ENCODE results near the gene SYNPO2.

DNA sequence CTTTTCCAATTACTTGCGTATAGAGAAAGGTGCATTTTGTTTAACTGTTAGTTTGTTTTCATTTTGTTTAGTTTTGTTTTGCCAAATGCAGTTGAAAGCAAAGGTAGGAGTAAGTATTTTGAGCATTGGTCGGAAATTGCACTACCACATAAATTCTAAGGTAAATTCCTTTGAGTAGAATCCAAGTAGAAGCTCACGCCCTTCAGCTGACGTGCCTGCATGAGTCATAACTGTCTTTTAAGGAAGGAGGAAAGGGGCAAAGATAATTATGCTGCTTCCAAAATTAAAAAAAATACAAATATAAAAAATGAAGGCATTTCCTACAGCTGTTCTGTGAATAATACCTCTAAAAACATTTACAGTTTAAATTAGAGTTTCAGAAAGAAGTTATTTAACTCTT lies 136.8 kb downstream of the SYNPO2 start:
- TF ChIP-seq, protein P1, sequence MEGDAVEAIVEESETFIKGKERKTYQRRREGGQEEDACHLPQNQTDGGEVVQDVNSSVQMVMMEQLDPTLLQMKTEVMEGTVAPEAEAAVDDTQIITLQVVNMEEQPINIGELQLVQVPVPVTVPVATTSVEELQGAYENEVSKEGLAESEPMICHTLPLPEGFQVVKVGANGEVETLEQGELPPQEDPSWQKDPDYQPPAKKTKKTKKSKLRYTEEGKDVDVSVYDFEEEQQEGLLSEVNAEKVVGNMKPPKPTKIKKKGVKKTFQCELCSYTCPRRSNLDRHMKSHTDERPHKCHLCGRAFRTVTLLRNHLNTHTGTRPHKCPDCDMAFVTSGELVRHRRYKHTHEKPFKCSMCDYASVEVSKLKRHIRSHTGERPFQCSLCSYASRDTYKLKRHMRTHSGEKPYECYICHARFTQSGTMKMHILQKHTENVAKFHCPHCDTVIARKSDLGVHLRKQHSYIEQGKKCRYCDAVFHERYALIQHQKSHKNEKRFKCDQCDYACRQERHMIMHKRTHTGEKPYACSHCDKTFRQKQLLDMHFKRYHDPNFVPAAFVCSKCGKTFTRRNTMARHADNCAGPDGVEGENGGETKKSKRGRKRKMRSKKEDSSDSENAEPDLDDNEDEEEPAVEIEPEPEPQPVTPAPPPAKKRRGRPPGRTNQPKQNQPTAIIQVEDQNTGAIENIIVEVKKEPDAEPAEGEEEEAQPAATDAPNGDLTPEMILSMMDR (IDR thresholded peaks at IDR 0.05; ENCODE audit: low read depth, low read length) = no peak
- TF ChIP-seq POLR2A (IDR thresholded peaks at IDR 0.05; ENCODE audit: extremely low read depth, insufficient read length) = no peak

Measured in NB4 (cell line).